Lung (tissue), 12 donors: Measurements from ENCODE around the gene ENGASE. TPM values are rescaled to one million over a fixed set of nuclear protein-coding genes. Genes with fewer than 3 reads are reported as not detected.

Source experiments
- ATAC-seq: fragments of 200-7000 bp; cut with Tn5 transposase; one replicate; pipeline ENCODE4 v1.9.1; 2020; ENCODE audit warnings: moderate number of reproducible peaks; ENCODE audit not compliant: insufficient read depth, low FRiP score
- DNase-seq, 3 donors: peaks; one replicate each; pipeline ENCODE4 v3.0.0-alpha.2; 2013 to 2017
- H3K27ac ChIP-seq, 2 donors: one replicate each; pipeline ENCODE4 v1.5.1; 2013; ENCODE audit warnings: mild to moderate bottlenecking in 2 of 2, moderate library complexity in 2 of 2, control low read depth in 1 of 2, inconsistent platforms in 1 of 2, low read depth in 1 of 2, low read length in 1 of 2
- H3K27me3 ChIP-seq, 3 donors: one replicate each; pipeline ENCODE4 v1.5.1; 2013; ENCODE audit warnings: low read length in 2 of 3; ENCODE audit not compliant: control insufficient read depth in 3 of 3, insufficient read depth in 3 of 3
- H3K36me3 ChIP-seq, 4 donors: one replicate each; pipeline ENCODE4 v1.5.1; 2013; ENCODE audit warnings: low read length in 4 of 4, mild to moderate bottlenecking in 1 of 4, moderate library complexity in 1 of 4; ENCODE audit not compliant: control insufficient read depth in 4 of 4, insufficient read depth in 4 of 4
- H3K4me1 ChIP-seq, 5 donors: one replicate each; pipeline ENCODE4 v1.5.1; 2013; ENCODE audit warnings: low read length in 5 of 5, mild to moderate bottlenecking in 2 of 5, moderate library complexity in 1 of 5; ENCODE audit not compliant: control insufficient read depth in 5 of 5, insufficient read depth in 5 of 5
- H3K4me3 ChIP-seq: one replicate; pipeline ENCODE4 v1.5.1; 2013; ENCODE audit warnings: mild to moderate bottlenecking, control low read depth, moderate library complexity
- H3K9ac ChIP-seq, 2 donors: one replicate each; pipeline ENCODE4 v1.5.1; 2013; ENCODE audit warnings: low read length in 2 of 2, control low read depth in 1 of 2; ENCODE audit not compliant: insufficient read depth in 1 of 2
- H3K9me3 ChIP-seq, 4 donors: one replicate each; pipeline ENCODE4 v1.5.1; 2013; ENCODE audit warnings: low read length in 3 of 4, mild to moderate bottlenecking in 1 of 4, moderate library complexity in 1 of 4; ENCODE audit not compliant: control insufficient read depth in 4 of 4, insufficient read depth in 3 of 4
- WGBS, 2 donors: extraction: QIAGEN DNeasy Blood & Tissue Kit; methylation state at CpG; one replicate each; pipeline ENCODE4 v1.1.7; 2013; 5-methylcytosine and 5-hydroxymethylcytosine counted together
- polyA plus RNA-seq, 2 donors: library from polyadenylated mRNA; stranded (reverse); fragments of 200-250 nt; gene quantifications; one replicate each; pipeline ENCODE4 v1.2.1, GENCODE V29; 2013
- total RNA-seq, 2 donors: library from RNA; depleted of rRNA in 1 of 2; stranded (reverse); fragments of >200 nt in 1 of 2; gene quantifications; one replicate each; pipeline ENCODE4 v1.2.1, GENCODE V29; 2014 to 2021
- TF ChIP-seq, protein P1 (sequence below): IDR thresholded peaks from 2 replicates; pipeline ENCODE4 v1.5.1; 2012; ENCODE audit warnings: mild to moderate bottlenecking; ENCODE audit errors: control extremely low read depth, extremely low read depth
- donor health status: control.
- donor health status: control.
- donor health status: Bipolar disorder and iron deficiency.
- donor health status: healthy.
- donor health status: DM: yes; HTN: yes; CAD: no.

ENGASE gene
- total and polyA plus RNA-seq, 4 donors, result 19.0 to 45.7 (median 32.5) TPM

DNA sequence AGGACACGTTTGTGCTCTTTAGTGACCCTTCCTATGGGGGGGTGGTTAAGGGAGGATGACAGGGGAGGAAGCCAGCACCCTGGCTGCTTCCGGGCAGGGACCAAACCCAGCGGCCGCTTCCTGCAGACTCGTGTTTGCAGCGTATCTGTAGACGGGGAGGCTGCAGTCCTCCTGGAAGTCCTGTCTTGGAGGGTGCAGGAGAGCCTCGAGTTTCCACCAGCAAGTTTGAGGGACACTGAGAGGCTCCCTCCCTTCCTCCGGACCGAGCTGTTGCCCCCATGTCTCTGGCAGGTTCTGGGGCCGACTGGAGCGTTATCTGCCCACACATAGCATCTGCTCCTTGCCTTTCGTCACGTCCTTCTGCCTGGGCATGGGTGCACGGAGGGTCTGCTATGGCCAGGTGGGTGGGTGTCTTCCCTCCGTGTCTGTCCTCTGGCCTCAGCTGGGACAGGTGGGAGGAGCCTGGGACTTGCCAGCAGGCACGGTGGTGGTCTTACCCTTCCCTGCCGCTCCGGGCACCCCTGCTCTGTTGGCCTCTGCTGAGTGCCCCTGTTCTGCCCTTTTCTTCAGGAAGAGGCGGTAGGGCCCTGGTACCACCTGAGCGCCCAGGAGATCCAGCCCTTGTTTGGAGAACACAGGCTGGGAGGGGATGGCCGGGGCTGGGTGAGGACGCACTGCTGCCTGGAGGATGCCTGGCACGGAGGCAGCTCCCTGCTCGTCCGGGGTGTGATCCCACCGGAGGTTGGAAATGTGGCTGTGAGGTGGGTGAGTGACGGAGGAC is 8.8 kb downstream of the ENGASE start:
- peaks cover 5 to 63% (median 26%) of the 10 kb centered on the region in 4 donors for H3K36me3 ChIP-seq
- H3K27ac ChIP-seq, result no peak overlapping the region
- DNase-seq (no peak), ATAC-seq (no peak)
- H3K9me3 ChIP-seq, result no peaks in the 10 kb centered on the region
- H3K4me3 ChIP-seq, result no peak overlapping the region
- H3K4me1 ChIP-seq, result no peaks in the 10 kb centered on the region
- 86 to 88% methylated on average over 28 of the region's 28 CpGs for WGBS, 2 donors
- no peak overlapping the region for H3K9ac ChIP-seq
- TF ChIP-seq, protein P1, sequence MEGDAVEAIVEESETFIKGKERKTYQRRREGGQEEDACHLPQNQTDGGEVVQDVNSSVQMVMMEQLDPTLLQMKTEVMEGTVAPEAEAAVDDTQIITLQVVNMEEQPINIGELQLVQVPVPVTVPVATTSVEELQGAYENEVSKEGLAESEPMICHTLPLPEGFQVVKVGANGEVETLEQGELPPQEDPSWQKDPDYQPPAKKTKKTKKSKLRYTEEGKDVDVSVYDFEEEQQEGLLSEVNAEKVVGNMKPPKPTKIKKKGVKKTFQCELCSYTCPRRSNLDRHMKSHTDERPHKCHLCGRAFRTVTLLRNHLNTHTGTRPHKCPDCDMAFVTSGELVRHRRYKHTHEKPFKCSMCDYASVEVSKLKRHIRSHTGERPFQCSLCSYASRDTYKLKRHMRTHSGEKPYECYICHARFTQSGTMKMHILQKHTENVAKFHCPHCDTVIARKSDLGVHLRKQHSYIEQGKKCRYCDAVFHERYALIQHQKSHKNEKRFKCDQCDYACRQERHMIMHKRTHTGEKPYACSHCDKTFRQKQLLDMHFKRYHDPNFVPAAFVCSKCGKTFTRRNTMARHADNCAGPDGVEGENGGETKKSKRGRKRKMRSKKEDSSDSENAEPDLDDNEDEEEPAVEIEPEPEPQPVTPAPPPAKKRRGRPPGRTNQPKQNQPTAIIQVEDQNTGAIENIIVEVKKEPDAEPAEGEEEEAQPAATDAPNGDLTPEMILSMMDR, result no peak
- no peaks in the 10 kb centered on the region for H3K27me3 ChIP-seq

DNA sequence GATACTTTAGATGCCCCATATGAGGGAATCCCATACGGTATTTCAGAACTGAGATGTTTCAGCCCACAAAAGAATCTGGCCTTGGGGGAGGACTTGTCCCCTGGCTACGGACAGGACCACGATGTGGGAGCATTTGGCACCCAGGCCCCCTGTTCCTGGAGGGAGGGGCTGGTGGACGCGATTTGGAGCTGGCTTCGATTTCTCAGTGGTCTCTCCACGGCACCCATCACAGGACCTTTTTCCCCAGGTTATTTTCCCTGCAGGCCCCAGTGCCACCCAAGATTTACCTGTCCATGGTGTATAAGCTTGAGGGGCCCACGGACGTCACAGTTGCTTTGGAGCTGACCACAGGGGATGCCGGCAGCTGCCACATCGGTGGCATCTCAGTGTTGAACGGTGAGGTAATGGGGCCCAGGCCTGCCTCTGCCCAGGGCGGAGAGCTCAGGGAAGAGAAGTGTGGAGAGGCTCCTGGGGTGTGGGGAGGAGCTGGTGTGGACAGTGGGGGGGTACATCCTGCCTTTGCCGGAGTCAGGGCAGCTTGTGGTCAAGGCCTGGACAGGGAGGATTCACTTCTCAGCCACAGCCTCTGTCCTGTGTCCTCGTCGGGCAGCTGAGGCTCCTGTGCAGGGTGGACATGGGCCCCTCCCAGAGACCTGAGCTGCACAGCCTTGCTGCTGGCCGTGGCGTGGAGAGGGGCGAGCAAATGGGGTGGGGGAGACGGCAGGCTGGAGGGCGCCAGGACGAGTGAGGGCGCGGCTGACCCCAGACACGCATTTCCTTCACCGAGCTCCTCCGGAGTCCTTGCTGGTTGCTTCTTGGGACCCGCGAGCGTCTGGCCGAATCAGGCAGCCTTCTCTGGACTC is 9.9 kb downstream of the ENGASE start:
- Histone ChIP-seq H3K9ac (no peak overlapping the region), H3K4me1 (no peaks in the 10 kb centered on the region), H3K27me3 (no peaks in the 10 kb centered on the region), H3K36me3 (peaks cover 3 to 57% (median 23%) of the 10 kb centered on the region in 4 donors), H3K4me3 (no peak overlapping the region), H3K27ac (no peak overlapping the region), H3K9me3 (no peaks in the 10 kb centered on the region)
- ATAC-seq, result no peak
- TF ChIP-seq, protein P1, result no peak
- no peak for DNase-seq
- 94 to 95% methylated on average over 31 of the region's 31 CpGs for WGBS, 2 donors

- H3K36me3 ChIP-seq, result peaks cover 2 to 52% (median 20%) of the 10 kb centered on the region in 4 donors
Measured at GRCh38 chr17:79085154-79085920, 10.7 kb downstream of the ENGASE start.

More at GRCh38 chr17:79085154-79085920, 10.7 kb downstream of the ENGASE start:
- no peaks in the 10 kb centered on the region for H3K4me1 ChIP-seq
- DNase-seq (no peak), ATAC-seq (no peak)
- no peaks in the 10 kb centered on the region for H3K27me3 ChIP-seq
- TF ChIP-seq, protein P1, result no peak
- no peak overlapping the region for H3K4me3 ChIP-seq
- no peak overlapping the region for H3K9ac ChIP-seq
- H3K27ac ChIP-seq, result no peak overlapping the region
- 92 to 93% methylated on average over 29 to 30 of the region's 30 CpGs for whole genome bisulfite sequencing, 2 donors
- no peaks in the 10 kb centered on the region for H3K9me3 ChIP-seq
